ENCODE results near the gene KRTAP20-4.

GRCh38 chr21:30613836-30614235, 6.6 kb upstream of the KRTAP20-4 start, which contains the start of gene KRTAP6-1:
- TF ChIP-seq POLR2A (IDR thresholded peaks at IDR 0.05; ENCODE audit: low read depth, low read length) (no peak), CTCF (conservative IDR thresholded peaks at IDR 0.05; ENCODE audit: low read depth, low read length) (no peak), USF2 (IDR thresholded peaks at IDR 0.05; ENCODE audit: low read depth, low read length) (no peak), FOS (IDR thresholded peaks at IDR 0.05; ENCODE audit: low read depth, low read length) (no peak), CHD1 (IDR thresholded peaks at IDR 0.05; ENCODE audit: low read depth, low read length) (no peak), ELK1 (IDR thresholded peaks at IDR 0.05; ENCODE audit: borderline replicate concordance, low read depth, low read length) (no peak), RAD21 (IDR thresholded peaks at IDR 0.05; ENCODE audit: low read length) (no peak)
